Measurements from ENCODE around the gene PITRM1. TPM values are rescaled to one million over a fixed set of nuclear protein-coding genes. Genes with fewer than 3 reads are reported as not detected.
"Not testable (repeated sequence)": the region's sequence is repeated elsewhere in the genome, so short reads cannot be mapped to it uniquely, and the experiment has no call there.

Gene PITRM1, protein sequence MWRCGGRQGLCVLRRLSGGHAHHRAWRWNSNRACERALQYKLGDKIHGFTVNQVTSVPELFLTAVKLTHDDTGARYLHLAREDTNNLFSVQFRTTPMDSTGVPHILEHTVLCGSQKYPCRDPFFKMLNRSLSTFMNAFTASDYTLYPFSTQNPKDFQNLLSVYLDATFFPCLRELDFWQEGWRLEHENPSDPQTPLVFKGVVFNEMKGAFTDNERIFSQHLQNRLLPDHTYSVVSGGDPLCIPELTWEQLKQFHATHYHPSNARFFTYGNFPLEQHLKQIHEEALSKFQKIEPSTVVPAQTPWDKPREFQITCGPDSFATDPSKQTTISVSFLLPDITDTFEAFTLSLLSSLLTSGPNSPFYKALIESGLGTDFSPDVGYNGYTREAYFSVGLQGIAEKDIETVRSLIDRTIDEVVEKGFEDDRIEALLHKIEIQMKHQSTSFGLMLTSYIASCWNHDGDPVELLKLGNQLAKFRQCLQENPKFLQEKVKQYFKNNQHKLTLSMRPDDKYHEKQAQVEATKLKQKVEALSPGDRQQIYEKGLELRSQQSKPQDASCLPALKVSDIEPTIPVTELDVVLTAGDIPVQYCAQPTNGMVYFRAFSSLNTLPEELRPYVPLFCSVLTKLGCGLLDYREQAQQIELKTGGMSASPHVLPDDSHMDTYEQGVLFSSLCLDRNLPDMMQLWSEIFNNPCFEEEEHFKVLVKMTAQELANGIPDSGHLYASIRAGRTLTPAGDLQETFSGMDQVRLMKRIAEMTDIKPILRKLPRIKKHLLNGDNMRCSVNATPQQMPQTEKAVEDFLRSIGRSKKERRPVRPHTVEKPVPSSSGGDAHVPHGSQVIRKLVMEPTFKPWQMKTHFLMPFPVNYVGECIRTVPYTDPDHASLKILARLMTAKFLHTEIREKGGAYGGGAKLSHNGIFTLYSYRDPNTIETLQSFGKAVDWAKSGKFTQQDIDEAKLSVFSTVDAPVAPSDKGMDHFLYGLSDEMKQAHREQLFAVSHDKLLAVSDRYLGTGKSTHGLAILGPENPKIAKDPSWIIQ
- 54.3 and 59.3 TPM in 2 replicates for total RNA-seq
- polyA plus RNA-seq, result 65.0 and 86.8 TPM in 2 replicates

DNA sequence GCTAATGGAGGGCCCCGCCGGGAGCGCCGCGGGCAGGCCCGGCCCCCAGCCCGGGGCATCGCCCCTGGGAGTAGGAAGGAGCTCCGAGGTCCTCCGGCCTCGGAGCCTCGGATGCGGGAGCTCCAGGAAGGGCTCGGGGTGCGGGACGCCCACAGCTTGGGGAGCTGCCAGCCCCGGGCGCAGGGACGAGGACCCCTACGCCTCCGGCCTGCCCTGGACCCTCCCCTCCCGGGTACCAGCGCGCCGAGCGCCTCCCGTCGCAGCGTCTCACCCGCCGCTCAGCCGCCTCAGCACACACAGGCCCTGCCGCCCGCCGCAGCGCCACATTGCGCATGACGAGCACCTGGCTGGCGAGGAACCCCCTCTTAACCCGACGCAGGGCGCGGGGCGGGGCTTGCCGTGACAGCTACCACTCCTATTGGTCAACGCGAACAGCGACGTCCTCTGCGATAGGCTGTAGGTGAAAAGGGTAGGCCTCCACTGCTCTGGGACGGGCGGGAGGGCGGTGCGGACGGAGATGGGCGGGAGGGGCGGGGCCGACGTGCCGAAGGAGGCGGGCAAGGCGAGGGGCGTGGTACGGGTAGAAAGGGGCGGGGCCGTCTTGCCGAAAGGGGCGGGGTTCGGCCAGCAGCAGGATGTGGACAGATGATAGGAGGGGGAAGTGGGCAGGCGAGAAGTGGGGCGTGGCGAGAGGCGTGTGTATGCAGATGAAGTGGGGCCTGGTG lies at the start of gene PITRM1:
PITRM1 (minus strand) TSS at position 337 of the 725 bp plus-strand sequence; CDS start at position 327, 10 bp downstream.
- peaks cover 16% of the 10 kb centered on the region for H3K36me3 ChIP-seq
- no peaks in the 10 kb centered on the region for H3K27me3 ChIP-seq
- TF ChIP-seq, protein P1, sequence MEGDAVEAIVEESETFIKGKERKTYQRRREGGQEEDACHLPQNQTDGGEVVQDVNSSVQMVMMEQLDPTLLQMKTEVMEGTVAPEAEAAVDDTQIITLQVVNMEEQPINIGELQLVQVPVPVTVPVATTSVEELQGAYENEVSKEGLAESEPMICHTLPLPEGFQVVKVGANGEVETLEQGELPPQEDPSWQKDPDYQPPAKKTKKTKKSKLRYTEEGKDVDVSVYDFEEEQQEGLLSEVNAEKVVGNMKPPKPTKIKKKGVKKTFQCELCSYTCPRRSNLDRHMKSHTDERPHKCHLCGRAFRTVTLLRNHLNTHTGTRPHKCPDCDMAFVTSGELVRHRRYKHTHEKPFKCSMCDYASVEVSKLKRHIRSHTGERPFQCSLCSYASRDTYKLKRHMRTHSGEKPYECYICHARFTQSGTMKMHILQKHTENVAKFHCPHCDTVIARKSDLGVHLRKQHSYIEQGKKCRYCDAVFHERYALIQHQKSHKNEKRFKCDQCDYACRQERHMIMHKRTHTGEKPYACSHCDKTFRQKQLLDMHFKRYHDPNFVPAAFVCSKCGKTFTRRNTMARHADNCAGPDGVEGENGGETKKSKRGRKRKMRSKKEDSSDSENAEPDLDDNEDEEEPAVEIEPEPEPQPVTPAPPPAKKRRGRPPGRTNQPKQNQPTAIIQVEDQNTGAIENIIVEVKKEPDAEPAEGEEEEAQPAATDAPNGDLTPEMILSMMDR (IDR thresholded peaks at IDR 0.05; ENCODE audit: low read depth, low read length), result no peak
- H3K9me3 ChIP-seq (ENCODE audit: low read depth), result no peaks in the 10 kb centered on the region
- H3K4me1 ChIP-seq (ENCODE audit: low read depth), result peaks cover 5% of the 10 kb centered on the region
- peak within 1 kb of the TSS; percentile 44 for H3K27ac ChIP-seq
- peak; percentile 99 to 100 for DNase-seq (ENCODE audit: low read depth in 1 of 2, low spot score in 1 of 2)
- peak within 1 kb of the TSS; percentile 63 for H3K4me3 ChIP-seq

DNA sequence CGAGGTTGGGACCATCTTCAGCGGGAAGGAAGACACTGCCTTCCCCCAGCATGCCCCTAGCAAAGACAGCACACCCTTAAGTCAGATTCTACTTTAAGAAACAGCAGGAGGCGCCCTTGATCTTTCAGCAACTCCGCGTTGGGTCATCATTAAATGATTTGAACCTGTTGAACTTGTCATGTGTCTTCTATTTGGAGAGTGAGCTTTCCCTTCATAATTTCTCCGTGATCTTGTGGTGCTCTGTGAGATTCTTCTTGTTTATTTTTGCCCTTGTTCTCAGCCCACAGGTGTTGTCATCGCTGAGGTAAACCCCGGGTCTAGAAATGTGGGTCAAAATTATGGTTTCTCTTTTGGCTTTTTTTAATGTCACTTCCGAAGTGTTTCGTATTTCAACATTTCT lies 49.5 kb upstream of the PITRM1 start:
- no peaks in the 10 kb centered on the region for H3K9me3 ChIP-seq (ENCODE audit: low read depth)
- no peaks in the 10 kb centered on the region for H3K36me3 ChIP-seq
- TF ChIP-seq, protein P1 (IDR thresholded peaks at IDR 0.05; ENCODE audit: low read depth, low read length), result peak; percentile 12
- H3K27me3 ChIP-seq, result no peaks in the 10 kb centered on the region
- no peak overlapping the region for H3K4me3 ChIP-seq
- DNase-seq (ENCODE audit: low read depth in 1 of 2, low spot score in 1 of 2), result peak in 1 of 2 donors; percentile 39
- H3K27ac ChIP-seq, result no peak overlapping the region
- H3K4me1 ChIP-seq (ENCODE audit: low read depth), result no peaks in the 10 kb centered on the region

DNA sequence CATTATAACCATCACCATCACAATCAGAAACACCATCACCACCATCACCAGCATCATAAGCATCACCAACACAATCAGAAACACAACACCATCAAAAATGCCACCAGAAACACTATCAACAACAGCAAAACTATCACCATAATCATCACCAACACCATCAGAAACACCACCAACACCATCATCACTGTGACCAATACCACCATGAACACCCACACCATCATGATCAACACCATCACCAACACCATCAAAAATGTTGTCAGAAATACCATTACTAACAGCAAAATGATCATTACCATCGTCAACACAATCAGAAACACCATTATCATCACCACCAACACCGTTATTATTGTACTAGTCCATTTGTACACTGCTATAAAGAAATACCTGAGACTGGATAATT lies 49.0 kb upstream of the PITRM1 start:
- not testable (repeated sequence) for H3K27me3 ChIP-seq; H3K4me3 ChIP-seq; H3K9me3 ChIP-seq (ENCODE audit: low read depth); DNase-seq (ENCODE audit: low read depth in 1 of 2, low spot score in 1 of 2); H3K36me3 ChIP-seq; H3K4me1 ChIP-seq (ENCODE audit: low read depth); H3K27ac ChIP-seq

DNA sequence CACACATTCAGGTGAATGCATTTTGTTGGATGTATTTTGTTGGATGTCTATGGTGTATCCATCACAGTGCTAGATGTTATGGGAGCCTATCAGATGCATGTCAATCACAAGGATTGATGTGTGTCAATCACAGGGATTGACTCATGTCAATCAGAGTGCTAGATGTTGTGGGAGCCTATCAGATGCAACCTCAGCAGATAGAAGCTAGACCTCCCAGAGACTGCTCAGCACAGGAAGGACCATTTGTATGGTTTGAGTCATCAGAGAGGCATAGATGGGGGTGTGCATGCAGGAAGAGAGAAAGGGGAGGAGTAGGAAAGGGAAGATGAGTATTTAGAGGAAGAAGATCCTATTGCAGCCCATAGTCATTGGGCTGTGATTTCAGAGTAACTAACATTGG lies 48.3 kb upstream of the PITRM1 start:
- Histone ChIP-seq H3K27ac (no peak overlapping the region), H3K4me3 (no peak overlapping the region), H3K9me3 (ENCODE audit: low read depth) (no peaks in the 10 kb centered on the region), H3K27me3 (no peaks in the 10 kb centered on the region), H3K36me3 (no peaks in the 10 kb centered on the region), H3K4me1 (ENCODE audit: low read depth) (no peaks in the 10 kb centered on the region)
- peak in 1 of 2 donors; percentile 27 for DNase-seq (ENCODE audit: low read depth in 1 of 2, low spot score in 1 of 2)
- TF ChIP-seq, protein P1 (IDR thresholded peaks at IDR 0.05; ENCODE audit: low read depth, low read length), result no peak

DNA sequence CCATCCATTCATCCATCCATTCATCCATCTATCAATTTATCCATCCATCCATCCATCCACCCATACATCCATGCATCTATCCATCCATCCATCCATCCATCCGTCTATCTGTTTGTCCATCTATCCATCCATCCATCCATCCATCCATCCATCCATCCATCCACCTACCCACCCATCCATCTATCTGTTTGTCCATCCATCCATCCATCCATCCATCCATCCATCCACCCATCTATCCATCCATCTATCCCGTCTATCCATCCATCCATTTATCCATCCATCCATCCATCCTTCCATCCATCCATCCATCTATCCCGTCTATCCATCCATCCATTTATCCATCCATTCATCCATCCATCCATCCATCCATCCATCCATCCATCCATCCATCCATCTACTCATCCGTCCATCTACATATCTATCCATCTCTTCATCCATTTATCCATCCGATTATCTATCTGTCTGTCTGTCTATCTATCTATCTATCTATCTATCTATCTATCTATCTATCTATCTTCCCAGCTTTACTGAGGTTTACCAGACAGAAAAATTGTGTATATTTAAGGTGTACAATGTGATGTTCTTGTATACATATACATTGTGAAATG lies 46.5 kb upstream of the PITRM1 start:
- H3K9me3 ChIP-seq (ENCODE audit: low read depth); H3K4me3 ChIP-seq; DNase-seq (ENCODE audit: low read depth in 1 of 2, low spot score in 1 of 2); H3K4me1 ChIP-seq (ENCODE audit: low read depth); H3K27ac ChIP-seq; H3K27me3 ChIP-seq; H3K36me3 ChIP-seq: not testable (repeated sequence)

DNA sequence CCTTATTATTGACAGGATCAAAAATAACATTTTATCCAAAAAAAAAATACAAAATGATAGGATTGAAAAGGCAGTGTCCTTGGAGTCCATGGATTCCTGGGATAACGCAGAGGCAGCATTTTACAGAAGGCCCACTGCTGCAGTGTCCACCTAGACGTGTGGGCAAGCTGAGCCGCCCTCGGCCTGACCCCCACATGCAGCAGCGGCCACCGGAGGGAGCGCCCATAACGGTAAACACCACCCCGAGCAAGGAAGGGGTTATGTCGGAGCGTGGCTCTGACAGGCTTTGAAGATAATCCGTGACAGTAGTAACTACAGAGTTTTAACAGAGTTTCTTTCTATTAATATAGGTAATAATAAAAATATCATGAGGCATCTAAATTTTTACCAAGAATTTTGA lies 45.3 kb upstream of the PITRM1 start:
- no peak overlapping the region for H3K4me3 ChIP-seq
- no peak for DNase-seq (ENCODE audit: low read depth in 1 of 2, low spot score in 1 of 2)
- no peaks in the 10 kb centered on the region for H3K4me1 ChIP-seq (ENCODE audit: low read depth)
- no peaks in the 10 kb centered on the region for H3K9me3 ChIP-seq (ENCODE audit: low read depth)
- no peaks in the 10 kb centered on the region for H3K36me3 ChIP-seq
- TF ChIP-seq, protein P1 (IDR thresholded peaks at IDR 0.05; ENCODE audit: low read depth, low read length), result no peak
- no peak overlapping the region for H3K27ac ChIP-seq
- no peaks in the 10 kb centered on the region for H3K27me3 ChIP-seq
